Heart right ventricle (tissue), 16 donors: ENCODE measurements around the gene GNAT1. TPM values are rescaled to one million over a fixed set of nuclear protein-coding genes. Genes with fewer than 3 reads are reported as not detected.

Experiments
- ATAC-seq, 8 donors: fragments of 200-7000 bp; cut with Tn5 transposase; one replicate each; pipeline ENCODE4 v1.9.1; 2020; ENCODE audit warnings: mild to moderate bottlenecking in 8 of 8, moderate library complexity in 8 of 8, moderate number of reproducible peaks in 1 of 8
- DNase-seq, 2 donors: peaks; one replicate each; pipeline ENCODE4 v3.0.0-alpha.2; 2020
- H3K27ac ChIP-seq, 10 donors: fragments of 200-600 bp; sonication (generic) in 2 of 10; one replicate each; pipeline versions ENCODE4 v1.5.0 to v1.8.0; 2020 to 2022; ENCODE audit warnings: mild to moderate bottlenecking in 3 of 10
- H3K27me3 ChIP-seq, 7 donors: fragments of 200-600 bp; one replicate each; pipeline ENCODE4 v1.8.0; 2021 to 2022; ENCODE audit warnings: mild to moderate bottlenecking in 2 of 7
- H3K36me3 ChIP-seq, 9 donors: fragments of 200-600 bp; sonication (generic) in 1 of 9; one replicate each; pipeline versions ENCODE4 v1.5.0 to v1.8.0; 2020 to 2022; ENCODE audit warnings: mild to moderate bottlenecking in 2 of 9
- H3K4me1 ChIP-seq, 9 donors: fragments of 200-600 bp; sonication (generic) in 1 of 9; one replicate each; pipeline versions ENCODE4 v1.5.0 to v1.8.0; 2020 to 2022; ENCODE audit warnings: mild to moderate bottlenecking in 4 of 9
- H3K4me3 ChIP-seq, 10 donors: fragments of 200-600 bp; sonication (generic) in 2 of 10; one replicate each; pipeline versions ENCODE4 v1.5.0 to v1.8.0; 2020 to 2022; ENCODE audit warnings: mild to moderate bottlenecking in 7 of 10, moderate library complexity in 2 of 10
- H3K9me3 ChIP-seq, 11 donors: fragments of 200-600 bp in 10 of 11; sonication (generic) in 2 of 11; one replicate each; pipeline versions ENCODE4 v1.5.0 to v1.8.0; 2013 to 2022; ENCODE audit warnings: mild to moderate bottlenecking in 2 of 11, control low read depth in 1 of 11, moderate library complexity in 1 of 11
- WGBS, 2 donors: extraction: QIAGEN DNeasy Blood & Tissue Kit; methylation state at CpG; one replicate each; pipeline ENCODE4 v1.1.7; 2013; ENCODE audit warnings: inconsistent platforms in 1 of 2; 5-methylcytosine and 5-hydroxymethylcytosine counted together
- intact Hi-C, 10 donors: fragments of 100-400 bp; cut with DNase I; formaldehyde crosslinking; loops; one replicate each; pipeline versions ENCODE4 v1.11.1 to v1.14.2; 2022
- polyA plus RNA-seq, 2 donors: library from polyadenylated mRNA; stranded (reverse); fragments of 200-250 nt; gene quantifications; one replicate each; pipeline ENCODE4 v1.2.3, GENCODE V29; 2013
- total RNA-seq, 10 donors: library from RNA; stranded (reverse); fragmentation: NEBNext Ultra II Directional in 3 of 10; extraction: Animal tissue kit (Norgen Biotek cat#: 25700) in 3 of 10; gene quantifications; one replicate each; pipeline versions ENCODE4 v1.2.1 to v1.2.4, GENCODE V29; 2021 to 2023
- TF ChIP-seq, protein P1 (sequence below), 9 donors: fragments of 200-600 bp; sonication (generic) in 2 of 9; IDR thresholded peaks; one replicate each; pipeline versions ENCODE4 v1.5.0 to v1.8.0; 2021 to 2022; ENCODE audit warnings: antibody characterized with exemption in 9 of 9, mild to moderate bottlenecking in 5 of 9, moderate library complexity in 1 of 9
- donor health status: Arrhythmogenic right ventricular cardiomyopathy.
- donor health status: ischemic (EF 13 %, LVEDD 7.1; RV severe dilation, severe dysfunction).
- donor health status: healthy with polysubstance abuse.
- donor health status: DM: no; HTN: yes; CAD: no.
- donor health status: DM: no; HTN: no; CAD: no.
- donor health status: ischemic (EF 25% LVEDD 6.9; RV normal size, moderate dysfunction).
- donor health status: ischemic (EF 25% LVEDD 5.7; RV mildly dilated, moderate dysfunction).
- donor health status: healthy.
- donor health status: DM: yes; HTN: yes; CAD: no.
- donor health status: Ischemic cardiomyopathy.
- donor health status: ischemic (EF 35%, LVEDD 5.7; RV mildly dilated, moderate dysfunction).
- donor health status: nonischemic (EF 11% LVEDD 7.7; RV severe dilation, severe dysfunction).
- donor health status: DM: yes; HTN: yes; CAD: no.
- donor health status: PGD.
- donor health status: ischemic (EF 29% LVEDD 5.4; RV normal size, mild dysfunction).
- donor health status: nonischemic (EF 23%, LVEDD 6.1; RV moderate dilation, normal function).

The GNAT1 gene
- total and polyA plus RNA-seq, 12 donors = not detected

DNA sequence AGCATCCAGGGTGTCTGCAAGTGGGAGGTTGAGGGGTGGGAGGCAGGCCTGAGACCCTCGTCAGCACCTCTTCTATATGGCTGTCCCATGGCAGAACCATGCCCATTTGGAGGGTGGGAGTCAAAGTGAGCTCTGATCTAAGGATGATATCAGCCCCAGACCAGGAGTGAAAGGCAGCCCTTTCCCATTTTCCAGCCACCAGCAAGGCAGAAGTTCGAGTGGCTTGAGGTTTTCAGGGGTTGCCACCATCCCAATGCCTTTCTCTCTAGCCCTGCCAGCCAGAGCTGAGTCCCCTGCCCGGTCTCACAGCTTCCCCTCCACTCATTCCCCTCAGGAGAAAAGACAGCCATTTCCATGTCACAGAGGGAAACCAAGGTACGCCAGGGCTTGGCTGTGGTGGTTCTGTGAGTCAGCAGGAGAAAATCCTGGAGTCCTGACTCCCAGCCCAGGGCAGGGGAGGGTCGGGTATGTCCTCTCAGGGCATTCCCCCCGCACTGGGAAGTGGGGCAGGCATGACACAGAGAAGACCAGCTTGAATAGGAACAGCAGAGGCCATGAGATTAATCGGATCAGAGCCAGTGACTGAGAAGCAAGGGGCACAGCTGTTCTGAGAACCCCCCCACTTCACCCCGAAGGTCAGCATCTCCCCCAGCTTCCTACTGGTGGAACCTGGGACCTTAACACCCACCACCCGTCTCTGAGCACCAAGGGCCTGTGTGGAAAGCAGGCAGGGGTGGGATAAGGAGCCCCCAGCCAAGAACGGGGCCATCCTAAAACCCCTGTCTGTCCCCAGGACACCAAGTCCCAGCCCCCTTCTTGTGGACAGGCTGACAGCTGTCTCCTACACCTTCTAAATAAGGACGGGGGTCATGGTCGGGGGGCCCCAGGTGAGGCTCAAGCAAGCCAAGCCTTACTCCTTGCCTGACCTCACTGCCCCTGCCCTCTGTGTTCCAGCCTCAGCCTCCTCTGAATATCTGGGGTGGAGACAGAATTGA is 12.7 kb downstream of the GNAT1 start:
- intact Hi-C loops = no loop called here
- H3K27ac ChIP-seq = peak overlapping the region in 4 of 10 donors; percentile 77 to 85 (median 84)
- H3K4me1 ChIP-seq = peaks cover 0 to 29% (median 19%) of the 10 kb centered on the region in 9 donors
- ATAC-seq (no peak), DNase-seq (no peak)
- H3K4me3 ChIP-seq = peak overlapping the region in 5 of 10 donors; percentile 40 to 66 (median 59)
- TF ChIP-seq, protein P1, sequence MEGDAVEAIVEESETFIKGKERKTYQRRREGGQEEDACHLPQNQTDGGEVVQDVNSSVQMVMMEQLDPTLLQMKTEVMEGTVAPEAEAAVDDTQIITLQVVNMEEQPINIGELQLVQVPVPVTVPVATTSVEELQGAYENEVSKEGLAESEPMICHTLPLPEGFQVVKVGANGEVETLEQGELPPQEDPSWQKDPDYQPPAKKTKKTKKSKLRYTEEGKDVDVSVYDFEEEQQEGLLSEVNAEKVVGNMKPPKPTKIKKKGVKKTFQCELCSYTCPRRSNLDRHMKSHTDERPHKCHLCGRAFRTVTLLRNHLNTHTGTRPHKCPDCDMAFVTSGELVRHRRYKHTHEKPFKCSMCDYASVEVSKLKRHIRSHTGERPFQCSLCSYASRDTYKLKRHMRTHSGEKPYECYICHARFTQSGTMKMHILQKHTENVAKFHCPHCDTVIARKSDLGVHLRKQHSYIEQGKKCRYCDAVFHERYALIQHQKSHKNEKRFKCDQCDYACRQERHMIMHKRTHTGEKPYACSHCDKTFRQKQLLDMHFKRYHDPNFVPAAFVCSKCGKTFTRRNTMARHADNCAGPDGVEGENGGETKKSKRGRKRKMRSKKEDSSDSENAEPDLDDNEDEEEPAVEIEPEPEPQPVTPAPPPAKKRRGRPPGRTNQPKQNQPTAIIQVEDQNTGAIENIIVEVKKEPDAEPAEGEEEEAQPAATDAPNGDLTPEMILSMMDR (IDR thresholded peaks at IDR 0.05) = no peak
- no peaks in the 10 kb centered on the region for H3K9me3 ChIP-seq
- 75 to 79% methylated on average over 12 of the region's 12 CpGs for WGBS, 2 donors
- H3K36me3 ChIP-seq = no peaks in the 10 kb centered on the region
- H3K27me3 ChIP-seq = peaks cover 0 to 61% (median 45%) of the 10 kb centered on the region in 7 donors

DNA sequence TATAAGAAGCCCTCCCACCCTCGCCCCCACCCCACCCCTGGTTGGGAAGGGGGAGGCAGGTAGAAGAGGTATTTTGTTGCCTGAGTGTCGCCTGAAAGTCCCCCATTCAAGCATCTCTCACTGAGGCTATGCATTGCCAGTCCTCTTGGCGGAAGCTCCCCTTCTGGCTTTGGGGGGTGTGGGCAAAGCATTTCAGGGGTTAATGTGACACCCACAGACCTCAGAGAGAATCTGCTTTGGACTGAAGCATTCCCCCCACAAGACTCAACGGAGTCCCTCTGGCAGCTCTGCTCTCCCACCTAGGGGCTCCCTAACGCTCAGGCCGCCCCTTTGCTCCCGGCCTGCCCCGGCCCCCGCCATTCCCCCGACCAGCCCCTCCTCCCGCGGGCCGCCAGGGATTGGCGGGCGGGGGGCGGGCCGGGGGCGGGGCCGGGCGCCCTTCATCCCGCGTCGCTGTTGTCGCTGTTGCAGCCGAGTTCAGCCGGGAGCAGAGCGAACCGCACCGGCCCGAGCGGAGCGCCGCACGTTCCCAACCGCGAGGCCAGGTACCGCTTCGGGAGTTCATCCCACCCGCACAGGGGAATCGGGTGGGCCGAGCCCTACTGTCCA is 13.5 kb downstream of the GNAT1 start, which contains the start of gene SLC38A3:
SLC38A3 (plus strand) TSS at position 468 of the 609 bp plus-strand sequence. CDS start 8,929 bp downstream, outside the sequence.
- peak within 1 kb of the TSS; percentile 10 to 85 (median 74) for H3K27ac ChIP-seq
- peaks cover 0 to 29% (median 19%) of the 10 kb centered on the region in 9 donors for H3K4me1 ChIP-seq
- H3K36me3 ChIP-seq = no peaks in the 10 kb centered on the region
- H3K27me3 ChIP-seq = peaks cover 0 to 61% (median 41%) of the 10 kb centered on the region in 7 donors
- DNase-seq (peak in 1 of 2 donors; percentile 47), ATAC-seq (peak; percentile 71 to 87 (median 78))
- no peaks in the 10 kb centered on the region for H3K9me3 ChIP-seq
- TF ChIP-seq, protein P1 (IDR thresholded peaks at IDR 0.05) = no peak
- WGBS, 2 donors = 3 to 4% methylated on average over 40 to 41 of the region's 41 CpGs
- H3K4me3 ChIP-seq = peak within 1 kb of the TSS in 9 of 10 donors; percentile 36 to 66 (median 59)
- intact Hi-C loops = no loop called here

DNA sequence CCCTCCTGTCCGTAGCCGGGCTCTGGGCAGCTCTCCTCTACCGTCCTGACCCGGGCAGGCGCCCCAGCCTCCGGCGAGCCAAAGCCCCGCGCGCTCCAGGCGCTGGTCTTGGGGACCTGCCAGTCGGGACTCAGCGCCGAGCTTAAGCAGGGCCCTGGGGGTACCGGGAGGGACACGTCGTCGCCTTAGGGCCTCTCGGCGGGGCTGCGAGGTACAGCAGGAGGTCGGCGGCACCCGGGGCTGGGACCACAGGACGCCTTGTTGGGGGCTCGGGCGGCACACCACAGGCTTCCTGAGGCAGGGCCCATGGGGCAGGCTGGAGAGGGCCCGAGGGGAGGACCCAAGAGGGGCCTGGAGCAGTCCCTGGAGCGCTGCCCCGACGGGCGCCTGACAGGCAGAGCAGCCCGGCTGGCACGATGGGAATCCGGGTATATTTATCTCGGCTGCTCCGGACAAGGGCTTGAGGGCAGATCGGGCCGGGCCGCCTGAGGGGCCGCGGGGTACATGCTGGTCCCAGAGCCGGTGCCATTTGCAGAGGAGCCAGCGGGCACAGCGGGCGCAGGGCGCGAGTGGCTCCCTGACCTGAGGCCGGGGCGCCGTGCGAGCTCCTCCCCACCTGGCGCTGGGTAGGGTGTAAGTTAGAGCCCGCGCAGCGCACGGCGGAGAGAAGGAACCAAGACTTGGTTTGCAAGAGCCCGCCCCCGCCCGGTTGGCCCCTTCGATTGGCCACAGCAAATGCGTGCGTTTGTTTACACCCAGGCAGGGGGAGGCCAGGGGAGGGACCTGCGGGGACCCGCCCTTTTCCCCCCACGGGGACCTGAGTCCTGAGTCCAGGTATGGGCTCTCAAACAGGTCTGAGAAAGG is 14.2 kb downstream of the GNAT1 start:
- Histone ChIP-seq H3K4me3 (peak overlapping the region in 9 of 10 donors; percentile 36 to 66 (median 59)), H3K27me3 (peaks cover 0 to 61% (median 38%) of the 10 kb centered on the region in 7 donors), H3K36me3 (no peaks in the 10 kb centered on the region), H3K9me3 (no peaks in the 10 kb centered on the region), H3K27ac (peak overlapping the region; percentile 10 to 85 (median 74)), H3K4me1 (peaks cover 0 to 29% (median 19%) of the 10 kb centered on the region in 9 donors)
- DNase-seq (peak in 1 of 2 donors; percentile 50), ATAC-seq (peak; percentile 44 to 81 (median 70))
- TF ChIP-seq, protein P1 (IDR thresholded peaks at IDR 0.05) = no peak
- WGBS, 2 donors = 6 to 10% methylated on average over 66 to 67 of the region's 67 CpGs
- intact Hi-C loops = no loop called here
